BE2C (cell line): ENCODE results near the gene TM4SF1.
"Not testable (repeated sequence)": the region's sequence is repeated elsewhere in the genome, so short reads cannot be mapped to it uniquely, and the experiment has no call there.

Experiments
- DNase-seq: peaks from one replicate; pipeline ENCODE4 v3.0.0-alpha.2; 2020
- H3K27me3 ChIP-seq: fragments of 250-450 bp; sonication (Bioruptor Pico); 2 replicates; pipeline ENCODE4 v1.5.1; 2020; ENCODE audit warnings: mild to moderate bottlenecking
- H3K36me3 ChIP-seq: fragments of 250-450 bp; sonication (Bioruptor Pico); 2 replicates; pipeline ENCODE4 v1.5.1; 2020; ENCODE audit warnings: mild to moderate bottlenecking
- H3K4me1 ChIP-seq: fragments of 250-450 bp; sonication (Bioruptor Pico); 2 replicates; pipeline ENCODE4 v1.5.1; 2020
- H3K4me3 ChIP-seq: 2 replicates; pipeline ENCODE4 v1.5.1; 2011; ENCODE audit warnings: low read depth, low read length
- H3K9me3 ChIP-seq: fragments of 250-450 bp; sonication (Bioruptor Pico); 2 replicates; pipeline ENCODE4 v1.5.1; 2020
- CTCF ChIP-seq: IDR thresholded peaks from 2 replicates; pipeline ENCODE4 v1.5.1; 2012; ENCODE audit warnings: mild to moderate bottlenecking, low read depth, low read length

Gene TM4SF1

GRCh38 chr3:149381173-149382100, 4.0 kb upstream of the TM4SF1 start:
- Histone ChIP-seq H3K4me1 (no peaks in the 10 kb centered on the region), H3K27me3 (no peaks in the 10 kb centered on the region), H3K9me3 (no peaks in the 10 kb centered on the region), H3K4me3 (no peak overlapping the region), H3K36me3 (no peaks in the 10 kb centered on the region)
- no peak for TF ChIP-seq CTCF
- no peak for DNase-seq

GRCh38 chr3:149380220-149380619, 2.8 kb upstream of the TM4SF1 start:
- not testable (repeated sequence) for DNase-seq, H3K27me3 ChIP-seq, H3K4me1 ChIP-seq, H3K9me3 ChIP-seq, H3K4me3 ChIP-seq, H3K36me3 ChIP-seq

DNA sequence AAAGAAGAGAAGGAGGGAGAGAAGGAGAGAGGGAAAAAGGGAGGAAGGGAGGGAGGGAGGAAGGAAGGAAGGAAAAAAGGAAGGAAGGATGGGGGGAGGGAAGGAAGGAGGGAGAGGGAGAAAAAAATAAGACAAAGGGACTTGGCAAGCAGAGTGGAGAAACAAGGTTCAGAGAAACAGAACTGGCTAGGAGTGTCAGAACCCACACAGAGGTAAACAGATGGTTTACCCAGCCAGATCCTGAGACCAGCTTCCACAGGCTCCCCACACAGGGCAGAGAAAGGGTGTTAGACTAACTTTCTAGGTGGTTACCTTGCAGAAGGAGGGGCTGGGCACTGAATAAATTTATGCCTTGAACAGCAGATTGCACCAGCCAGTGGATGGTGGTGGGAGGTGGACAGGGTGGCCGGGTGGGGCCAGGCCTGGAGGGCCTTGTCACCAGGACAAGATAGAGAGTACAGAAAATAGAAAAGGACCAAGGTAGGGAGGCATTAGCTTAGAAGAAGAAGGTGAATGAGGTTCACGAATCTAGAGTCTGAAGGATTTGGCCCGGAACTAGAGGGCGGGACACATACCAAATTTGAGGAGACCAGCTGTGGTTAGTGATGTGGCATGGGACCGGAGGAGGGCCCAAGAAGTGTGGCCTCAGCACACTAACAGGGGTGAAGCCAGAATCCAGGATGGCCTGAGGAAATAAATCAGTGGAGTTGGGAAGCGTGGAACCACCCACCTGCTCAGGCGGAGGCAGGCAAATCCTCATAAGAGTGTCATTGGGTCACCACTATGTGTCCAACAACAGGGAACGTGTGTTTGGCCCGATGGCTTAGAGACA, 1.2 kb upstream of the TM4SF1 start:
- H3K9me3 ChIP-seq: no peaks in the 10 kb centered on the region
- no peaks in the 10 kb centered on the region for H3K27me3 ChIP-seq
- H3K36me3 ChIP-seq: no peaks in the 10 kb centered on the region
- H3K4me1 ChIP-seq: no peaks in the 10 kb centered on the region
- H3K4me3 ChIP-seq: no peak overlapping the region
- no peak for TF ChIP-seq CTCF
- DNase-seq: no peak

- Histone ChIP-seq H3K4me1 (no peaks in the 10 kb centered on the region), H3K36me3 (no peaks in the 10 kb centered on the region), H3K4me3 (no peak overlapping the region), H3K9me3 (no peaks in the 10 kb centered on the region), H3K27me3 (no peaks in the 10 kb centered on the region)
- no peak for TF ChIP-seq CTCF
- no peak for DNase-seq
These were observed 586 bp downstream of the TM4SF1 start for GRCh38 chr3:149376718-149377407.

- H3K4me3 ChIP-seq: no peak overlapping the region
- DNase-seq: no peak
- H3K27me3 ChIP-seq: no peaks in the 10 kb centered on the region
- H3K36me3 ChIP-seq: no peaks in the 10 kb centered on the region
- peaks cover 3% of the 10 kb centered on the region; the same call in 1 of the 2 replicates for H3K4me1 ChIP-seq
- no peaks in the 10 kb centered on the region for H3K9me3 ChIP-seq
- no peak for TF ChIP-seq CTCF
These were observed 1.8 kb downstream of the TM4SF1 start for GRCh38 chr3:149375501-149376196.
